ENCODE measurements around the gene BCAR3.

BCAR3 gene

DNA sequence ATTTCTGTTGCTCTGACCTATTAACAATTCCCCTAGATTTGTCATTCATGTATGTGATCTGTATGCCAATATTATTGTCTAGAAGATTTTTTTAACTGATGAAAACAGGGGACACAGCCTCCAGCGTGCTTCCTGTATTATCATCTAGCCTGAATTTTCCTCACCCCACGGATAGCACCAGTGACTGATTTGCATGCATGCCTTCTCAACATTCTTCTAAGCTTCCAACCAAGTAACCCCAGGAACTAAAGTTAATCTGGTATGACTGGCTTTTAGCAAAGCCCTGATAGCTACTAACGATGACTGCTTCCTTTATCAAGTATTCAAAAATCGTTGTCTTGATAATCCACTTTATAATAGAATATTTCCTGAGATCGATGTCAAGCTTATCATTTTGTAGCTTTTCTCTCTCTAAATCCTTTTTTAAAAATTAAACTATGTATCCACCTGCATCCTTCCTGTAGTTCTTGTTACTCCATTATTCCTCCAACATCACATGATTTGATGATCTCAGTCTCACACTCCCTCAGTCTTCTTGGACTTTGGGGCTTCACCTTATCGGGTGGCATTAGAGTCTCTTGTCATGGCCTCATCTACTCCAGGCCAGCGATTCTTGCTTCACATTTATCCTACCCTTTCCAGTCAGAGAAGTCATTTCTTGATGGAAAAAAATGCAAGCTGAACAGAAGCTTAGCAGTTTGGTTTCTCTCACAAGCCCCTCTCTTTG, 19.0 kb downstream of the BCAR3 start:
- TF ChIP-seq, protein P1, sequence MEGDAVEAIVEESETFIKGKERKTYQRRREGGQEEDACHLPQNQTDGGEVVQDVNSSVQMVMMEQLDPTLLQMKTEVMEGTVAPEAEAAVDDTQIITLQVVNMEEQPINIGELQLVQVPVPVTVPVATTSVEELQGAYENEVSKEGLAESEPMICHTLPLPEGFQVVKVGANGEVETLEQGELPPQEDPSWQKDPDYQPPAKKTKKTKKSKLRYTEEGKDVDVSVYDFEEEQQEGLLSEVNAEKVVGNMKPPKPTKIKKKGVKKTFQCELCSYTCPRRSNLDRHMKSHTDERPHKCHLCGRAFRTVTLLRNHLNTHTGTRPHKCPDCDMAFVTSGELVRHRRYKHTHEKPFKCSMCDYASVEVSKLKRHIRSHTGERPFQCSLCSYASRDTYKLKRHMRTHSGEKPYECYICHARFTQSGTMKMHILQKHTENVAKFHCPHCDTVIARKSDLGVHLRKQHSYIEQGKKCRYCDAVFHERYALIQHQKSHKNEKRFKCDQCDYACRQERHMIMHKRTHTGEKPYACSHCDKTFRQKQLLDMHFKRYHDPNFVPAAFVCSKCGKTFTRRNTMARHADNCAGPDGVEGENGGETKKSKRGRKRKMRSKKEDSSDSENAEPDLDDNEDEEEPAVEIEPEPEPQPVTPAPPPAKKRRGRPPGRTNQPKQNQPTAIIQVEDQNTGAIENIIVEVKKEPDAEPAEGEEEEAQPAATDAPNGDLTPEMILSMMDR (IDR thresholded peaks at IDR 0.05) = no peak

DNA sequence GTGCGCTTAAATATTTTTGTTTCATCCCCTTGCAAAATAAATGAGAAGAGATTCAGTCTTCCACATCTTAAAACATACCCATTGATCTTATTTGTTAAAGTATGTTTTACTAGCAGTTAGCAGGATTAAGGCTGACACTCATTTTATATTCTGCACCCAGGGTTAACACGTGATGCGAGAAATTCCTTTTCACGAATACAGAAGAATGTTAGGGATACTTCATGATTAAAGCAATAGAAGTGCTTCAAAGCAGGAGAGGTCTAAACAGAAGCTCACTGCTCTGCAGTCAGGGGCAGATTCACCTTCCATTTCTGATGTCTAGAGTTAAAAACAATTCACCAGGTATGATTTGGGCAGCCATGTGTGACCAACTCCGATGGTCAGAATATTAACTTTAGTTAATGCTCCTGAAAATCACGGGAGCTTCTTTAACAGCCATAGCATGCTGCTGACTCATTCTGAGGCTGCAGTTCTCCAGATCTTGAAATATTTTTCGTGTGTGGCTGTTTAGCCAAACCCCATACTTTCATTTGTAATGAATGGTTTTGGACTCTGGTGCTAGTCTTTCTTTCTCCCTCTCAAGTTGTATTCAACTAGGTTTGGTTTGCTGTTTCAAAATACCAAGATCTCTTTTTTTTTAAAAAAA, 19.7 kb downstream of the BCAR3 start:
- TF ChIP-seq, protein P1 (IDR thresholded peaks at IDR 0.05) = no peak

DNA sequence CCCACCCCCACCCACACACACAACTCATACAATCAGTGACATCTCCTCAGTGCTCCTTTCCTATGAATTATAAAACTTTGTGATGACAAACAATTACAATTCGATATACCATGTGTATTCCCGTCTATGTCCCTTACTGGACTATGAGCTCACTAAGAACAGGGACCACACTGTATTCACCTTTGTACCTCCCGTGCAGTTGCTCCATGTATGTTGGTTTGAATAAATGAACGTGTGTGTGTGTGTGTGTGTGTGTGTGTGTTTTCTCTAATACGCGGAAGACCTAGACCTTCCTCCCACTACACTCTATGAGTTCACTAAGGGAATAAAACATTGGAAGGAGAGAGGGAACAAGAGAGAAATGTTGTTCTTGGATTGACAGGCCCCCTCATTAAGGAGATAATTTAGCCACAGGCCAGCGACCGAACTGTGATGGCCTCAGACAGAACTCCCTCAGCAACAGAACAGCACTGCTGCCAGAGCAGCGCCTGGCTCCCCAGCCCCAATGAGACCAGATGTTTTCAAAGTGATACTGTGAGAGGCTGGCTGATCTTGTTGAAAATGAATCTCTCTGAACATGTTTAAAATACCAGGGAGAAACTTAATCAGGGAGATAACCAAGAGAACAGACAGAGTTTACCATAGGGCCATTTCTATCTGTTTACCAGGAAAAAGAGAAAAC, 21.7 kb downstream of the BCAR3 start:
- TF ChIP-seq, protein P1 (IDR thresholded peaks at IDR 0.05) = no peak

DNA sequence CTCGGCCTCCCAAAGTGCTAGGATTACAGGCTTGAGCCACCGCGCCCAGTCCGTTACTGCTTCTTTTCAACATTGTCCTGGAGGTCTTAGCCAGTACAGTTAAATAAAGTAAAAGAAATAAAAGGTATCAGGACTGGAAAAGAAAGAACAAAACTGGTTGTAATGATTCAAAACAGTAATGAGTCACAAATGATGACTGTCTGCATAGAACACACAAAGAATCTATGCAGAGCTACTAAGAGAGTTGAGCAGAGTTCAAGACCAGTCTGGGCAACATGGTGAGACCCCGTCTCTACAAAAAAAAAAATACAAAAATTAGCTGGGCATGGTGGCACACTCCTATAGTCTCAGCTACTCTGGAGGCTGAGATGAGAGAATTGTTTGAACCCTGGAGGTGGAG, 23.4 kb downstream of the BCAR3 start:
- TF ChIP-seq, protein P1 (IDR thresholded peaks at IDR 0.05) = no peak

DNA sequence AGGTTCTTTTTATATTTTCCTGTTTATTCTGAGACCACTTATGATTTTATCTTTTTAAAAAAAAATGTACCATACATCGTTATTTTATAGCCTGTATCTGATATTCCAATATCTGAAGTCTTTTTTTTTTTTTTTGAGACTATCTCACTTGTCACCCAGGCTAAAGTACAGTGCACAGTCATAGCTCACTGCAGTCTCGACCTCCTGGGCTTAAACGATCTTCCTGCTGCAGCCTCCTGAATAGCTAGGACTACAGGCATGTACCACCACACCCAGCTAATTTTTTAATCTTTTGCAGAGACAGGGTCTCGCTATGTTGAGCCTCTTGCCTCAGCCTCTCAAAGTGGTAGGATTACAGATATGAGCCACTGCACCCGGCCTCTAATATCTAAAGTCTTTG, 25.1 kb downstream of the BCAR3 start:
- TF ChIP-seq, protein P1 (IDR thresholded peaks at IDR 0.05) = no peak

DNA sequence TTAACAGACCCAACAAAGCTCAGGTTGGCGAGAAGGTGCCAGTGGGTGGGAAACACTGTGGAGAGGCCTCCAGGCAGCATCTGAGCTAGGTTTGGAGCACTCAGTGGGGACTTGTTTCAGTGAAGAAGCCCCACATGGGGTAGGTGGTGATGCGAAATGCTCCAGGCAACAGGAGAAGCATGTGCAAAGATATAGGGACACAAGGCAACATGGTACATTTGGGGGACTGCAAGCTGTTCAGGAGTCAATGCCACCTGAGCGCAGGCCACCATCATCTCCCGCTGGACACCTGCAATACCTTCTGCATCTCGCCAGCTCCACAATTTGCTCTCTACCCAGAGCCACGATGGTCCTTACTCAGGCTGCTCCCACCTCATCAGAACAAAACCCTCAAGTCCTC, 28.0 kb downstream of the BCAR3 start:
- TF ChIP-seq, protein P1 (IDR thresholded peaks at IDR 0.05) = no peak

DNA sequence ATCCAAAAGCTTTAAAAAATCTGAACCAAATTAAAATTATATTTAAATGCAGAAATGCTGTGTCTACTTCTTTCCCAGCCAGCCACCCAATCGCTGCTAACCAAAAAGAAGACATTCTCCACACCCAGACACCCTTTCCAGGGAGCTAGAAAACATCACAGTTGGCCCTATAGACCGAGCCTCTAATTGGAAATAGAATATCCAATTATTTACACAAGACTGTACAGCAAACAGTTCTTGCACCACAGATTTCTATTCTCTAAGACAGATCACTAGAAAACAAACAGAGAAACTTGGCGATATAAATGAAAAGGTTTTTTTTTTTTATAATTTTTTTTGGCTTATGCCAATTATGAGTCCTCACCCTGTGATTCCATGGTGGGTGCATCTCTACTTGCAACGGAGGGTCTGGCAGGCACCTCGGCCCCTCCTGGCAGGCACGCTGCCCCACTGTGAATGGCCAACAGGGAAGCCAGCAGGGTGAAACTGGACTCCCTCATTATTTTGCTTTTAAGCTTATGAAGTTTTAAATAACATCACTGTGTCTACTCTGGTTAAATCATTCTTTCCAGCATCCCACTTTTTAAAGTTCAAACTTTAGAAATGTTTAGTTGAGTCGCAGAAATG, 29.2 kb downstream of the BCAR3 start:
- TF ChIP-seq, protein P1 (IDR thresholded peaks at IDR 0.05) = no peak

Measured in LNCAP (cell line).